ENCODE measurements around the gene EPHX1.

DNA sequence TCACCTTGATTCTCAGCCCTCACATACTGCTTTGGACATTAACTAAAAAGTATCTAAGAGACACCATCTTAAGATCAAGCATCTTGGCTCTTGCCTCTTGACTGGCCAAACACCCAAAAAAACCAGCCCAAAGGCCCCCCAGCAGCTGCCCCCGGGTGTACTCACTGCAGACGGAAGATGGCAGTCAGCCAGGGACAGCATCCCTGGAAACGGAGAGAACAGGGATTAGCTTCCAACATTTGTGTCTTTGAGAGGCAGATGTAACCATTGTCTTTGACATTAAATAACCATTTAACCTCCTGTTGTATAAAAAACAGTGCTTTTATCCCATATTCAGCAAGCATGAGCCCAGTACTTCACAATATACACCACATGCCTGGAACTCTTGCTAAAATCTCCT, 61.0 kb downstream of the EPHX1 start:
- TF ChIP-seq, protein P1, sequence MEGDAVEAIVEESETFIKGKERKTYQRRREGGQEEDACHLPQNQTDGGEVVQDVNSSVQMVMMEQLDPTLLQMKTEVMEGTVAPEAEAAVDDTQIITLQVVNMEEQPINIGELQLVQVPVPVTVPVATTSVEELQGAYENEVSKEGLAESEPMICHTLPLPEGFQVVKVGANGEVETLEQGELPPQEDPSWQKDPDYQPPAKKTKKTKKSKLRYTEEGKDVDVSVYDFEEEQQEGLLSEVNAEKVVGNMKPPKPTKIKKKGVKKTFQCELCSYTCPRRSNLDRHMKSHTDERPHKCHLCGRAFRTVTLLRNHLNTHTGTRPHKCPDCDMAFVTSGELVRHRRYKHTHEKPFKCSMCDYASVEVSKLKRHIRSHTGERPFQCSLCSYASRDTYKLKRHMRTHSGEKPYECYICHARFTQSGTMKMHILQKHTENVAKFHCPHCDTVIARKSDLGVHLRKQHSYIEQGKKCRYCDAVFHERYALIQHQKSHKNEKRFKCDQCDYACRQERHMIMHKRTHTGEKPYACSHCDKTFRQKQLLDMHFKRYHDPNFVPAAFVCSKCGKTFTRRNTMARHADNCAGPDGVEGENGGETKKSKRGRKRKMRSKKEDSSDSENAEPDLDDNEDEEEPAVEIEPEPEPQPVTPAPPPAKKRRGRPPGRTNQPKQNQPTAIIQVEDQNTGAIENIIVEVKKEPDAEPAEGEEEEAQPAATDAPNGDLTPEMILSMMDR (conservative IDR thresholded peaks at IDR 0.05; ENCODE audit: low read length), result no peak
- TF ChIP-seq EZH2phosphoT487 (IDR thresholded peaks at IDR 0.05; ENCODE audit: borderline replicate concordance), result no peak
